GM18520 (cell line): ENCODE data around the gene KCNQ5.
"Not testable (repeated sequence)": the region's sequence is repeated elsewhere in the genome, so short reads cannot be mapped to it uniquely, and the experiment has no call there.

ENCODE experiments used
- ATAC-seq: cut with Tn5 transposase; IDR thresholded peaks from one replicate; pipeline ENCODE4 v1.9.1; 2021; ENCODE audit not compliant: unreplicated experiment

KCNQ5 gene

DNA sequence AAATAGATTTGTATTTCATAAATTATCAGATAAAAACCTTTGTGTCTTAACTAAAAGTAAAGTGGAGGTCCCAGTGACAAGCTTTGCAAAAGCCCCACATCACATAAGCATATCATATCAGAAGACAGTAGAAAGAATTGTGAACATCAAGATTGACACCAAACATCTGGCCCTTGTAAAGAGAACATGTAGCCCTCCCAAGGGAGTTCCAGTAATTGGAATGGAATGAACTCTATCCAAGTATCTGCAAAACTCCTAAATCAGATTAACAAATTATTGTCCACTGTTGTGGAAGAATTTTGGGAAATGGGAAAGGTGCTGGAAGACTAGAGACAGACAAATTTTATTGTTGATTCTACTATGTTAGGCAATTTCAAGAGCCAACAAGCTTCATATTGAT, 268.8 kb downstream of the KCNQ5 start:
- ATAC-seq, result no peak

DNA sequence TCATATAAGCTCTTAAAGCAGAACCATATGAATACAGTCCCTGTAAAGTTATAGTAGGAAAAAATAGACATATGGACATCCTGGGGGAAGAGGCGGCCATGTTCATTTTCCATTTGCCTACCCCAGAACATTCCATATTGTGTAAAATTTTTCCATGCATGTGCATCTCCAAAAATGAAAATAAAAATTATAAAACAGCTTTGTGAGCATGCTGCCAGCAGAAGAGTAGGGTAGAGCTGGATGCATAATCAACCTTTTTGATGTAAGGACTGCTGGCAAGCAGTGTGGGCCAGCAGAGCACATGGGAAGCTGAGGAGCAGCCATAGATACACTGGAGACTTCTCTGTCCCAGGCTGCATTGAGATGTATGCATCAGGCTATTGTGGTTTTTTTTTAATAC, 271.0 kb downstream of the KCNQ5 start:
- no peak for ATAC-seq

DNA sequence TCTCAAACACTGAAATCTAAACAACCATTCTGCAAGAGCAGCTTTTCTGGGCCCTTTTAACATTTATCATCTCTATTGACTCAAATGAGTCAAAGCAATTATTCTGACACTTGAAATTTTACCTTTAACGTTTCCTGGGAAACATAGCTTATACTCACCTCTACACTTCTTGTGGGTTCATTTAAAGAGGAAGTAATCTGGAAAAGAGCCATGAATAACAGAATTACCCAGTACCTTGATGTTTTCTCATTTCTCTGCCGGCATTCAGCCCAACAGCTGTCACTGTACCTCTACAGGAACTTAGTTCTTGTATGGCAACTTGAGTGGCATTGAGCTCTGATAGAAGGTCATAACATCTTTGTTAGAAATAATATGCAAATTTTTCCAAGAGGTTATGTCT, 272.2 kb downstream of the KCNQ5 start:
- ATAC-seq, result no peak

DNA sequence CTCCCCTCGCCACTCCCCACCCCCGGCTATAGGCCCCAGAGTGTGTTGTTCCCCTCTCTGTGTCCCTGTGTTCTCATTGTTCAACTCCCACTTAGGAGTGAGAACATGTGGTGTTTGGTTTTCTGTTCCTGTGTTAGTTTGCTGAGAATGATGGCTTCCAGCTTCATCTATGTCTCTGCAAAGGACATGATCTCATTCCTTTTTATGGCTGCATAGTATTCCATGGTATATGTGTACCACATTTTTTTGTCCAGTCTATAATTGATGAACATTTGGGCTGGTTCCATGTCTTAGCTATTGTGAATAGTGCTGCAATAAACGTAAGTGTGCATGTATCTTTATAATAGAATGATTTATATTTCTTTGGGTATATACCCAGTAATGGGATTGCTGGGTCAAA, 276.4 kb downstream of the KCNQ5 start:
- not testable (repeated sequence) for ATAC-seq

DNA sequence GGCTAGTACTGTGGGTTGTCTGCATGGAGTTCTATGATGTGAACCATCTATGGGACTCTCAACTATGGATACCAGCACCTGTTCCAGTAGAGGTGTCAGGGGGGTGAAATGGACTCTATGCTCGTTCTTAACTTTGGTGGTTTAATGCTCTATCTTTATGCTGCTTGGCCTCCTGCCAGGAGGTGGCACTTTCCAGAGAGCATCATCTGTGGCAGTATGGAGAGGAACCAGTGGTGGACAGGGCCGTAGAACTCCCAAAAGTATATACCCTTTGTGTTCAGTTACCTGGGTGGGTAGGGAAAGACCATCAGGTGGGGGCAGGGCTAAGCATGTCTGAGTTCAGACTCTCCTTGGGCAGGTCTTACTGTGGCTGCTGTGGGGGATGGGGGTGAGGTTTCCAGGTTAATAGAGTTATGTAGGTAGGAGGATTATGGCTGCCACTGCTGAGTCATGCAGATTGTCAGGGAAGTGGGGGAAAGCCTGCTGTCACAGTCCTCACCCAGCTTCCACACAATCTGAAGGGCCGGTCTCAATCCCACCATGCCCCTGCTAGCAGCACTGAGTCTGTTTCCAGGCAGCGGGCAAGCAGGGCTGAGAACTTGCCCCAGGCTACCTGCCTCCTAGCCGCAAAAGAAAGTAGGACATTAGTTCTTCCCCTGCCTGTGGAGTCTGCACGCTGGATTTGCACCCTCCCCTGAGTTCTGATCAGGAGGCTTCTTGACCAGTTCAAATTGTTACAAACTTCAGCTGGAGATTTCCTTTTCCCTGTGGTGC, 284.0 kb downstream of the KCNQ5 start:
- ATAC-seq, result no peak

DNA sequence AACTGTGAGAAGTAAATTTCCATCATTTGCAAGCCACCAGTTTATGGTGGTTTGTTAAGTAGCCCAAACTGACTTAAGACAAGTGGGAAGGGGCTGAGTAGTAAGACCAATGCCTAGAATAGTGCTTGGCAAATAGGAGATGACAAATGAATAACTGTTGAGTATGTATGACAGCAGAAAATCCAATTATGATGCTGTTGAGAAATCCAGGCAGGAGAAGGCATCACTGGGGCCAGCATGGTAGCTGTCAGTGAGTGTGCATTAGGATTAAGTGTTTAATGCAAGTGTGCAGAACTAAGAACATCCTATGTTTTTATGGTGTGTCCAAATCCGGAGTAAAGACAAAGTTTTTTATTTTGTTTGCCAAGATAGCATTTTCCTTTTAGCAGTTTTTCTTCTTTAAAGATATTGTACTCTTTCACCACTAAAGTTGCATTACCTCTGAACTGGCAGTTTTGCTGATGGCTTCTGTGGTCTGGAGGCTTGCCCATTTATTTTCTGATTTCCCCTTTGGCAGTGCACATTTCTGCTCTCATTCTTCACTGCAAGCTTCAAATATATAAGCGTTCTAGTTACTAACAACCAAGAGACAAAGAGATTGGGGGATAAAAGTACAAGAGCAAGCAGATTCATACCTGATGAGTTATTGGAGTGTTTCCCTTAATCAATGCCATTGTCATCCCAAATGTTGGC, 289.7 kb downstream of the KCNQ5 start:
- ATAC-seq, result no peak

DNA sequence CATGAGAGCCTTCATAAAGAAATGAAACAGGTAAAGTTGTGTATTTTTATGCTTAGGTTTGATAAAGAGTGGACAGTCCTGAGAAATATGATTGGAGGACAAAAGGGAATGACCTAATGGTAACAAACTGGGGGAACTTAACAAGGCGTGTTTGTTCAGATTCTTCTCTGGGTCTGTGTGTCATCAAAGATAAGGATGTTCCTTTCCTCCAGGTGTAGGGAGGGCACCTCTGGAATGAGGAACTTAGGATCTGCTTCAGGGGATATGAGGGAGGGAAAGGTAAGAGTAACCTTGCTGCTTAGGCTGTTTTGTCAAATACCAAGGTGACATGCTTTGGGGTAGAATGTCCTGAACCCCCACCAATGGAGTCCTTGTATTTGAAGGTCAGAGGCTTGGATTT, 291.9 kb downstream of the KCNQ5 start:
- ATAC-seq, result no peak

DNA sequence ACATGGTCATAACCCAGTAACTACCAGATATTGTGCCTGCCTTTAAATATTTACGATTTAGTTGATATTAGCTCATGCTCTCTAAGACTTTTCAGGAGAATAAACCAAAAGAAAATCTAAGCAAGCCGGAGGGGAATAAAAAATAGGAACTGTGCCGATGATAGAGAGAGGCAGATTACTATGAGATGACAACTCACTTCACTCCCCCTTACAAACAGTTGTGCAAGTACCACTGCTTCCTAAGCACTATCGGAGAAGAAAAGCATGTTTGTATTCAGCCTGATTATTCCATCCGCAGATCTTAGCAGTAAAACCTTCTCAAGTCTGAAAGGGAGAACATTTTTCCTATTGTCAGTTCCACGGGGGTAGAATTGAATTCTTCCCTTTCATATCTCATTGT, 294.4 kb downstream of the KCNQ5 start:
- ATAC-seq, result no peak

DNA sequence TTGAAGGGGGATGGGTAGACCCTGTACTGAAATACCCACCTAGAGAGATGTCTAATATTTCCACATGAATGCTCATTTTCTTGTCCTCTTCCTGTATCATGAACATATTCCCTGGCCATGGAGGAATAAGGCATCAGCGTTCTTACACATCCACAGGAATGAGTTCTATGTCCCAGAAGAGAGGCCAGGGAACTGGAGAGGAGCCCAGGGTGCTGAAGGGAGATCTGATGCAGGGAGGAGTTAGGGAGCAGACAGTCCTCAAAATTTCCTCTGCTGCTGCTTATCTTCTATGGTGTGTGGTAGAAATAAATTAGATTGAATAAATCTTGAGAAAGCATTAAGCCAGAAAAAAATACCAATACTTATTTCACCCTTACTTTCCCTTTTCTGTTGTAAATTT, 295.0 kb downstream of the KCNQ5 start:
- no peak for ATAC-seq

DNA sequence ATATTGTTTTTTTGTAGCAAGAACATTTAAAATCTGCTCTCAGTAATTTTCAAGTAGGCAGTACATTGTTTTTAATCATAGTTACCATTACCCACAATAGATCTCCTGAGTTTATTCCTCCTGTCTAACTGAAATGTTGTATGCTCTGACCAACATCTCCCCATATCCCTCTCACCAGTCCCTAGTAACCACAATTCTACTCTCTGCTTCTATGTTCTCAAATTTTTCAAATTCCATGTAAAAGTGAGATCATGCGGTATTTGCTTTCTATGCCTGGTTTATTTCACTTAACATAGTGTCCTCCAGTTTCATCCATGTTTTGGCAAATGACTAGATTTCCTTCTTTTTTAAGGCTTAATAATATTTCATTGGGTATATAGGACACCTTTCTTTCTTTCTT, 300.5 kb downstream of the KCNQ5 start:
- no peak for ATAC-seq

DNA sequence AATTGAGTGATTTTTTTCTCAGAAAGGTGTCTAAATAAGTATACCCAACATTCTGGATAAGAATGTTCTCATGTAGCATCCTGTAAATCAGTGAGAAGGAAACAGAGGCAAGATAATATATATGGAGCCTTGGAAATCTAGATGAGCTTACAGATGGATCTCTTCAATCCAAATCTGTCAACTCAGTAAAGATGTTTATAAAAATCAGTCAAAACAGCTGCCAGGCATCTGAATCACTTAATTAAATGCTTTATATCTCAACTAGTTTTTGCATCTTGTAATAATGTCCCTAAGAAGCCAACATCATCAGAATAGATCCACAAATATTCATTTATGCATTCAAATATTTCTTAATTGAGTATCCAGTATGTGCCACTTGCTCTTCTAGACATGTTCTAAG, 303.3 kb downstream of the KCNQ5 start:
- no peak for ATAC-seq

DNA sequence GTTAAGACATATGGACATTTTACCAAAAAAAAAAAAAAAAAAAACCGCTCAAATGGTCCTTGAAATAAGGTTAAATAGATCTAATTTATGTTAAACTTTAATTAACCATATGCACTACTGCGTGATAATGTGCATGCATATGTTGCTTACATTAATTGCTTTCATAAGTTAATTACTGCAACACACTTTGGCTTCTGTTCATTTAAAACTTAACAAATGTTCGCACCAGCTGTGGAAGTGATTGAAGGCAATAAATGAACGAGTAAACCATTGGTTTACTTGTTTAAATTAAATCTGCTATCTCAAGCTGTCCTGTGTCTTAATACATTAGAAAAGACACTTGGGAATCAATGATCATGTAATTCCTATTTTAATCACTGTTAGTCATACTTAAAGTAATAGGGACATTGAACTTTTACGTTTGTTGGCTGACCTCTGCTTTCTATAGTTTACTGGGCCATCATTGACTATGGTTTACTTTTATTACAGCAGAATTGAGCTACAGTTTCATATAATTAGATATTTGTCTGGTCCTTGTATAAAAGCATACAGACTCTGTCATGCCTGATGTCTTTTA, 308.8 kb downstream of the KCNQ5 start:
- ATAC-seq, result no peak

DNA sequence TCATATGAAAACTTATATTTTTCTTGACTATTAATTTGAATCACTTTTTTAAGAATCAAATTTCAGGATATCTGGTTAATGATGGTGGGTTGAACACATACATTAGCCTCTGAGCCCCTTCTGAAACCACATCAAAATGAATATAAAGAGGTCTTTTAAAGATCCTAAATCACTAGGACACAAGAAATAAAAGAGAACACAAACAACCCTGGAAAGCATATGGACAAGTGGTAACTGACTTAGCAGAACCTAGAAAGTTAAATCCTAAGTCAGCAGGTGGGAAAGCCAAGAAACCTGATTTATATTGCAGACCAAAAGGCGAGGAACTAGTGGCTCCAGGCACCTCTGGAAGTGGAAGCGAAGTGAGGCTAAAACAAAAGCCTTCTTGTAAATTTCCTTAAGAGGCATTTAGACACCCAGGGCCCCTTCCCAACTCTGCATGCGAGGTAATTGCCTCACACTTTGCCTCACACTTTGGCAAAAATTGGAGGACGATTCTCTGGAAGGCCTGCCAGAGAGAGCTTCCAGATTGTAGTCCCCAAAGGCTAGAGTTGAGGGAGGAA, 309.5 kb downstream of the KCNQ5 start:
- ATAC-seq, result no peak

DNA sequence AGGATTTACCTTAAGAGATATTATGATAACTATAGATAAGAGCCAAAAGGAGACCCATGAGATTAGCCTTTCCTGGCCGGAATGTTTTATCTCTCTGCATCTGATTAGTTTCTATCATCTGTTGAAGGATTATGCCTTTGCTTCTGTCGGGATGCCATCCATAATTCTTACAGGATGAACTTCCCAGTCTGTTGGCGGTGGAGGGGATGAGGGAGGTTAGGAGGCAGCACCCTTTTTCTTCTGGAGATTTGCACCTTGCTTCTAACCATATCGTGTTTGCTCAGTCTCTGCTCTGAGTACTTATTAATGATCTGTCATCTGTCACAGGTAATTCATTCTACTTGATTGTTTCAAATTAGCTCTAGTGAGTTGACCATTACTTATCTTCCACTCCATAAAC, 311.4 kb downstream of the KCNQ5 start:
- no peak for ATAC-seq

DNA sequence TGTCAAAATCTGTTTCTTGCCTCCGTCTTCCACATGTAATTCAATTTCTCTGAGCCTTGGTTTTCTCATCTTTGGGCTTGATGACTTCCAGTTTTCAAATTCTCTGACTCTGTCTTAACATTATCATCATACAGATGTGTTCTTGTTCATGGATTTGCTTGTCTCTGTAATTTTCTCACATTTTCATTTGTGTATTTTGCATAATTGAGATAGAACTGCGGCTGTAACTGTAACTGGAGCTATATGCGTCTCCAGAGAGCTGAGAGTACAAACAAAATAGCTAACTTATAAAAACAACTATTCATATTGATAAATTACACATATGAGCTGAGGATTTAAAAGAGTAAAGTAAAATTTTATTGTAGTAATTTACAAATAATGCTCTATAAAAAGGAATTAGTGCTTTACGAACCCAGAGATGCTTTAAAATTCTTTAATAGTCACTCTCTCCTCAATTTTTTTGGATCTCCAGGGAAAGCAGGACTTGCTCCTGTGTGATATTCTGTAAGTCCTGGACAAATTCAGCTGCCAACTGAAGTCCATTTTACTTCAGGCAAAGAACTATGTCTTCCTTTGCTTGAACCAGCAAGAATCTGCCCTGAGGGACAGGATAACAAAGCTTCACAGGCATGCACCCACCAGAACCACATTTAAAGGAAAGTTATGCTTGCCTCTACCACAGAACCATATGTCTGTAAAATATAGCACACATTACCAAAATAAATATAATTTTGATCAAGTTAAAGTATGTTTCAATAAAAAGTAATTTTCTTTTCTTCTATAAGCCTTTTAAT, 315.1 kb downstream of the KCNQ5 start:
- ATAC-seq, result no peak

DNA sequence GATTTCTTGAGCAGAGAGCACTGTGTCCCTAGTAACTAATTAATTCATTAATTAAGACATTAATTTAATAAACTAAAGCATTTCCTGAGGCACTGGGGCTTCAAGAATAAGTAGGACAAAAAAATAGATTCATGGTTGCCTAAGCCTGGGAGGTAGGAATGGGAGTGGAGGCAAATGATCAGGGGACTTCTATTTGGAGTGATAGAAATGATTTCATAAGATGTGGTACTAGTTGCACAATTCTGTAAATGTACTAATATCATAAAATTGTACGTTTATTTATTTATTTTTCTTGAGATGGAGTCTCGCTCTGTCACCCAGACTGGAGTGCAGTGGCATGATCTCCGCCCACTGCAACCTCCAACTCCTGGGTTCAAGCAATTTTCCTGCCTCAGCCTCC, 316.2 kb downstream of the KCNQ5 start:
- ATAC-seq, result no peak

DNA sequence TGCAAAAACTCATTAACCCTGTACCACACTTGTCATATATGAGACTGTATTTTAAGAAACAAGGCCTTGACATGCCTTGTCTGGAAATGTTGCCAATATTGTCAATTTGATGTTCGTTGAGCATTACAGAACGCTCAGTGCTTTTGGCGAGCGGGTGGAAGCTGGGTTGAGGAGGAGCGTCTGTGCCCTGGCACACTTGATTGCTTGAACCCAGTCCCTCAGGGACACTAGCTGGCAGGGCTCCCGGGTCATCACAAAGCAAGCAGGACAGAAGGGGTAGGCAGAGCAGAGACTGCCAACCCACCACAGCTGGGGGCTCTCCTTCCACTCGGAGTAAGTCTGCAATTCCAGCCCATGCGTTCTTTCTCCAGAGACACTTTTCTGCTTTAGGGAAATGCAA, 317.1 kb downstream of the KCNQ5 start:
- ATAC-seq, result no peak

DNA sequence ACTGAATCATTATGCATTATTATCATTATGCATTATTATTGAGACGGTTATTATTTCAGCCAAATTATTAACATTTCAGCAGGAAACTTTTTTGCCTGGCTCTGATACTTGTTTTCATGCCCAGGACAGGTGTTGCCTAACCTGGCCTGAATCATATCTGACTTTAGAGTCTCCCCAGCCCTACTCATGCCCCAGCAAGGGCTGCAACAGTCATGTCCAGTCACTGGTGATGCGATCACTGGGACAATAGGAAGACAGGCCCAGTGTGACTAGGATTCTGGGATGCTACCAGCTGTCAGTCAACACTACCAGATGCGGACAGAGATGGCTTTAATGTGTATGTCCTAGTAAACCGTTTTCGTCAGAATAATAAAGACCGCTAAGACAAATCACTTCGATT, 318.4 kb downstream of the KCNQ5 start:
- ATAC-seq, result no peak

DNA sequence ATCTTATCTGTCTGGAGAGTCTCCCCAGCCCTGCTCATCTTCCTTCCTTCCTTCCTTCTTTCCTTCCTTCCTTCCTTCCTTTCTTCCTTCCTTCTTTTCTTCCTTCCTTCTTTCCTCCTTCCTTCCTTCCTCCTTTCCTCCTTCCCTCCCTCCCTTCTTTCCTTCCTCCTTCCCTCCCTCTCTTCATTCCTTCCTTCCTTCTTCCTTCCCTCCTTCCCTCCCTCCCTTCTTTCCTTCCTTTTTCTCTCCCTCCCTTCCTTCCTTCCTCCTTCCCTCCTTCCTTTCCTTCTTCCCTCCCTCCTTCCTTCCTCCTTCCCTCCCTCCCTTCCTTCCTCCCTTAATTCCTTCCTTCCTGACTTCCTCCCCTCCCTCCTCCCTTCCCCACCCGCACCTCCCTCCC, 319.4 kb downstream of the KCNQ5 start:
- no peak for ATAC-seq

DNA sequence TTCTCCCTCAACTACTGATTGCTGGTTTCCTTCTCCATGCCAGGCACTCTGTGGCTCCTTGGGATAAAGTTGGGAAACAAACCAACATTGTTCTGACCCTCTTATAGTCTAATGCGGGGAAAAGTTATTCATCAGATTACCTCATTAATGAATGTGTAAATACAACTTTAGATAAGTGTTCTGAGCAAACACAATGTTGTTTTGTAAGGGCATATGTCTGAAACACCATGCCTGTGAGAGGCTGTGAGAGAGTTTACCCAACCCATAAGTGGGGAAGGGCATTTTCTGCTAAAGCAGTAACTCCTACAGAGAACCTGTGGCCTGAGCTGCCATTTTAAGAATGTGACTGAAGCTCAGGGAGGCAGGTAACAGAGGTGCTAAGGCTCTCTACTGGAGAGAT, 319.9 kb downstream of the KCNQ5 start:
- no peak for ATAC-seq

DNA sequence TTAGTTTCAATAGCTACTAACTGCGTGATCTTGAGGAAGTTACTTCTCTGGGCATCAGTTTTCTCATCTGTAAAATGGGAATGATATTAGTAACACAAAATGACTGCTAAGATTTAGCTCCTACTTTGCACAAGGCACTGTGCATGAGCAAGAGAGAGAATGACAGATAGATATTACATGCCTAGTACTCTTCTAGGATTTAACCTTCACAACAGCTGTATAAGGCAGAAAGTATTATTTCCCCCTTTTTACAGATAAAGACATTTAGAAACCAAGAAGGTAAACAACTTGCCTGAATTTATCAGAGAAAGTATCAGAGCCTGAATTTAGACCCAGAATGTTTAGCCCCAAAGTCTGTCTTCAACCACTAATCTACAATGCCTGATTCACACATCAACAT, 321.8 kb downstream of the KCNQ5 start:
- no peak for ATAC-seq
